Neural progenitor cell (in vitro differentiated cells): Measurements from ENCODE around the gene ASB1. TPM values are rescaled to one million over a fixed set of nuclear protein-coding genes. Genes with fewer than 3 reads are reported as not detected.
"Not testable (repeated sequence)": the region's sequence is repeated elsewhere in the genome, so short reads cannot be mapped to it uniquely, and the experiment has no call there.

Experiments used
- DNase-seq: peaks from one replicate; pipeline ENCODE4 v3.0.0-alpha.2; 2016; ENCODE audit warnings: low spot score
- H2AFZ ChIP-seq: fragments of 200-600 bp; sonication (generic); replicated peaks from 2 replicates; pipeline ENCODE4 v1.6.1; 2016; ENCODE audit warnings: antibody characterized with exemption
- H3F3A ChIP-seq: fragments of 200-600 bp; sonication (generic); 2 replicates; pipeline ENCODE4 v1.6.1; 2016; ENCODE audit warnings: antibody characterized with exemption, low read depth
- H3K27ac ChIP-seq: fragments of 200-600 bp; sonication (generic); 2 replicates; pipeline ENCODE4 v1.5.1; 2016; ENCODE audit warnings: mild to moderate bottlenecking
- H3K27me3 ChIP-seq: fragments of 200-600 bp; sonication (generic); 2 replicates; pipeline ENCODE4 v1.6.1; 2016; ENCODE audit warnings: mild to moderate bottlenecking, moderate library complexity
- H3K36me3 ChIP-seq: fragments of 200-600 bp; sonication (generic); 2 replicates; pipeline ENCODE4 v1.5.1; 2016
- H3K4me1 ChIP-seq: fragments of 200-600 bp; sonication (generic); 2 replicates; pipeline ENCODE4 v1.6.1; 2016; ENCODE audit warnings: mixed run types
- H3K4me2 ChIP-seq: fragments of 200-600 bp; sonication (generic); 2 replicates; pipeline ENCODE4 v1.6.1; 2016
- H3K4me3 ChIP-seq: fragments of 200-600 bp; sonication (generic); 2 replicates; pipeline ENCODE4 v1.5.1; 2016
- H3K79me2 ChIP-seq: fragments of 200-600 bp; sonication (generic); 2 replicates; pipeline ENCODE4 v1.6.1; 2016; ENCODE audit warnings: low read depth
- H3K9ac ChIP-seq: fragments of 200-600 bp; sonication (generic); 2 replicates; pipeline ENCODE4 v1.6.1; 2016
- H3K9me3 ChIP-seq: fragments of 200-600 bp; sonication (generic); 2 replicates; pipeline ENCODE4 v1.5.1; 2016; ENCODE audit warnings: low read depth
- H4K20me1 ChIP-seq: fragments of 200-600 bp; sonication (generic); 2 replicates; pipeline ENCODE4 v1.6.1; 2016; ENCODE audit warnings: low read depth
- H3K27ac Mint-ChIP-seq: 3 replicates; pipeline ENCODE4 v1.8.0; 2021; ENCODE audit warnings: mixed read lengths
- H3K27me3 Mint-ChIP-seq: 2 replicates; pipeline ENCODE4 v1.8.0; 2022; ENCODE audit warnings: low read depth, mild to moderate bottlenecking, inconsistent platforms, moderate library complexity, mixed read lengths; ENCODE audit not compliant: insufficient read depth
- H3K36me3 Mint-ChIP-seq: 3 replicates; pipeline ENCODE4 v1.8.0; 2021; ENCODE audit warnings: mixed read lengths
- H3K4me1 Mint-ChIP-seq: 3 replicates; pipeline ENCODE4 v1.8.0; 2021; ENCODE audit warnings: mixed read lengths
- H3K4me3 Mint-ChIP-seq: 3 replicates; pipeline ENCODE4 v1.8.0; 2021; ENCODE audit warnings: mild to moderate bottlenecking, moderate library complexity, mixed read lengths
- H3K9me3 Mint-ChIP-seq: 3 replicates; pipeline ENCODE4 v1.8.0; 2020; ENCODE audit warnings: mixed read lengths
- CTCF ChIP-seq: fragments of 200-600 bp; sonication (generic); IDR thresholded peaks from 2 replicates; pipeline ENCODE4 v1.5.1; 2017; ENCODE audit warnings: antibody characterized with exemption, mild to moderate bottlenecking
- EZH2 ChIP-seq: fragments of 200-600 bp; sonication (generic); IDR thresholded peaks from 2 replicates; pipeline ENCODE4 v1.6.1; 2017; ENCODE audit warnings: antibody characterized with exemption, mild to moderate bottlenecking, moderate library complexity
- EZH2phosphoT487 ChIP-seq: fragments of 200-600 bp; sonication (generic); IDR thresholded peaks from 2 replicates; pipeline ENCODE4 v1.6.1; 2017; ENCODE audit warnings: antibody characterized with exemption
- total RNA-seq: library from RNA; depleted of rRNA; stranded (reverse); fragments of >200 nt; gene quantifications from 2 replicates; pipeline ENCODE4 v1.2.3, GENCODE V29; 2015; ENCODE audit warnings: low replicate concordance

ASB1 gene
- total RNA-seq, 1 donor from 2014 or later: 29.2 TPM

- Histone ChIP-seq H3K9me3 (no peaks in the 10 kb centered on the region), H3K4me1 (peaks cover 13% of the 10 kb centered on the region), H2AFZ (no peak overlapping the region), H3K27ac (no peak overlapping the region), H3K36me3 (no peaks in the 10 kb centered on the region), H3F3A (peaks cover 4% of the 10 kb centered on the region), H3K4me2 (no peak overlapping the region), H3K79me2 (no peaks in the 10 kb centered on the region), H3K27me3 (no peaks in the 10 kb centered on the region), H3K9ac (no peak overlapping the region), H4K20me1 (no peaks in the 10 kb centered on the region), H3K4me3 (no peak overlapping the region)
- H3K27me3 Mint-ChIP-seq: peaks cover 4% of the 10 kb centered on the region
- DNase-seq: no peak
- H3K4me3 Mint-ChIP-seq: no peak overlapping the region
- TF ChIP-seq CTCF (no peak), EZH2phosphoT487 (no peak), EZH2 (no peak)
- H3K9me3 Mint-ChIP-seq: no peaks in the 10 kb centered on the region
- peak overlapping the region; percentile 91 for H3K27ac Mint-ChIP-seq
- peaks cover 8% of the 10 kb centered on the region for H3K4me1 Mint-ChIP-seq
- peaks cover 11% of the 10 kb centered on the region for H3K36me3 Mint-ChIP-seq
Observed at GRCh38 chr2:238403632-238404405, 22.9 kb upstream of the ASB1 start.

GRCh38 chr2:238404406-238405216 is 22.1 kb upstream of the ASB1 start:
- H3K9me3 ChIP-seq: no peaks in the 10 kb centered on the region
- H4K20me1 ChIP-seq: peaks cover 6% of the 10 kb centered on the region
- DNase-seq: no peak
- no peaks in the 10 kb centered on the region for H3K27me3 ChIP-seq
- peaks cover 16% of the 10 kb centered on the region for H3K4me1 ChIP-seq
- no peaks in the 10 kb centered on the region for H3K9me3 Mint-ChIP-seq
- H3K36me3 Mint-ChIP-seq: peaks cover 8% of the 10 kb centered on the region
- TF ChIP-seq EZH2 (no peak), CTCF (no peak), EZH2phosphoT487 (no peak)
- no peaks in the 10 kb centered on the region for H3K79me2 ChIP-seq
- H3F3A ChIP-seq: peaks cover 12% of the 10 kb centered on the region
- no peak overlapping the region for H3K27ac ChIP-seq
- no peaks in the 10 kb centered on the region for H3K36me3 ChIP-seq
- H2AFZ ChIP-seq: no peak overlapping the region
- no peak overlapping the region for H3K4me3 Mint-ChIP-seq
- peaks cover 13% of the 10 kb centered on the region for H3K4me1 Mint-ChIP-seq
- no peak overlapping the region for H3K9ac ChIP-seq
- peak overlapping the region; percentile 91 for H3K27ac Mint-ChIP-seq
- H3K4me3 ChIP-seq: no peak overlapping the region
- H3K27me3 Mint-ChIP-seq: peaks cover 6% of the 10 kb centered on the region
- H3K4me2 ChIP-seq: no peak overlapping the region

- DNase-seq, H2AFZ ChIP-seq, H3K9me3 Mint-ChIP-seq, H3K27me3 Mint-ChIP-seq, H3K4me3 Mint-ChIP-seq, H3K9ac ChIP-seq, H4K20me1 ChIP-seq, H3K9me3 ChIP-seq, H3K79me2 ChIP-seq, H3K27ac ChIP-seq, H3K36me3 ChIP-seq, H3K4me3 ChIP-seq, H3K4me2 ChIP-seq, H3K36me3 Mint-ChIP-seq, H3K27me3 ChIP-seq, H3K27ac Mint-ChIP-seq: not testable (repeated sequence)
- peaks cover 22% of the 10 kb centered on the region for H3K4me1 ChIP-seq
- peaks cover 19% of the 10 kb centered on the region for H3K4me1 Mint-ChIP-seq
- H3F3A ChIP-seq: peaks cover 18% of the 10 kb centered on the region
Observed at GRCh38 chr2:238405217-238405555, 21.5 kb upstream of the ASB1 start.
